ENCODE data around the gene NECTIN1. TPM values are rescaled to one million over a fixed set of nuclear protein-coding genes. Genes with fewer than 3 reads are reported as not detected.

The NECTIN1 gene
- total RNA-seq, 1 experiment from 2014 or later, result 19.9 TPM

- Histone ChIP-seq H3F3A (ENCODE audit: low read length, unreplicated experiment) (no peaks in the 10 kb centered on the region), H3K4me3 (ENCODE audit: low read length) (no peak overlapping the region), H3K36me3 (ENCODE audit: low read depth, low read length) (no peaks in the 10 kb centered on the region), H3K79me2 (ENCODE audit: low read length) (no peaks in the 10 kb centered on the region), H3K27ac (ENCODE audit: low read length) (no peak overlapping the region), H3K4me1 (ENCODE audit: insufficient read depth, low read length) (no peaks in the 10 kb centered on the region), H4K20me1 (ENCODE audit: low read length) (no peaks in the 10 kb centered on the region), H2AFZ (ENCODE audit: low read length) (no peak overlapping the region), H3K9me3 (ENCODE audit: low read length) (no peaks in the 10 kb centered on the region), H3K27me3 (ENCODE audit: low read length) (peaks cover 71% of the 10 kb centered on the region), H3K9me2 (replicated peaks; ENCODE audit: low read length) (no peaks in the 10 kb centered on the region), H3K4me2 (ENCODE audit: low read length) (no peak overlapping the region), H3K9ac (ENCODE audit: low read length) (no peak overlapping the region)
- ATAC-seq, result no peak
- DNase-seq, result no peak
- intact Hi-C loops (cut with micrococcal nuclease), result no loop called here
- BruUV-seq (replicated peaks), result no TSS peak
- TF ChIP-seq CTCF (conservative IDR thresholded peaks at IDR 0.05; ENCODE audit: low read depth, low read length), result no peak
- no peak for TF ChIP-seq EZH2phosphoT487 (IDR thresholded peaks at IDR 0.05; ENCODE audit: borderline replicate concordance, low read length)
- no peak for TF ChIP-seq EZH2 (IDR thresholded peaks at IDR 0.05; ENCODE audit: low read length, unreplicated experiment)
- ChIA-PET POLR2A (ENCODE audit: unreplicated experiment) (no interaction called here), CTCF (no interaction called here)
Measured at GRCh38 chr11:119749006-119749565, 20.1 kb upstream of the NECTIN1 start.

- no peak overlapping the region for H3K4me3 ChIP-seq (ENCODE audit: low read length)
- no peaks in the 10 kb centered on the region for H3K9me2 ChIP-seq (replicated peaks; ENCODE audit: low read length)
- no peak overlapping the region for H2AFZ ChIP-seq (ENCODE audit: low read length)
- H3F3A ChIP-seq (ENCODE audit: low read length, unreplicated experiment), result no peaks in the 10 kb centered on the region
- H3K27me3 ChIP-seq (ENCODE audit: low read length), result peaks cover 60% of the 10 kb centered on the region
- no TSS peak for BruUV-seq (replicated peaks)
- DNase-seq (no peak), ATAC-seq (no peak)
- intact Hi-C loops (cut with micrococcal nuclease), result no loop called here
- no peak overlapping the region for H3K27ac ChIP-seq (ENCODE audit: low read length)
- H3K9me3 ChIP-seq (ENCODE audit: low read length), result no peaks in the 10 kb centered on the region
- POLR2A ChIA-PET (ENCODE audit: unreplicated experiment), result no interaction called here
- no peaks in the 10 kb centered on the region for H3K79me2 ChIP-seq (ENCODE audit: low read length)
- no peak overlapping the region for H3K4me2 ChIP-seq (ENCODE audit: low read length)
- CTCF ChIA-PET, result no interaction called here
- TF ChIP-seq CTCF (conservative IDR thresholded peaks at IDR 0.05; ENCODE audit: low read depth, low read length) (no peak), EZH2 (IDR thresholded peaks at IDR 0.05; ENCODE audit: low read length, unreplicated experiment) (no peak), EZH2phosphoT487 (IDR thresholded peaks at IDR 0.05; ENCODE audit: borderline replicate concordance, low read length) (no peak)
- no peaks in the 10 kb centered on the region for H4K20me1 ChIP-seq (ENCODE audit: low read length)
- no peaks in the 10 kb centered on the region for H3K4me1 ChIP-seq (ENCODE audit: insufficient read depth, low read length)
- no peak overlapping the region for H3K9ac ChIP-seq (ENCODE audit: low read length)
- H3K36me3 ChIP-seq (ENCODE audit: low read depth, low read length), result no peaks in the 10 kb centered on the region
Measured at GRCh38 chr11:119747868-119748660, 19.1 kb upstream of the NECTIN1 start.

Measured in PC-3 (cell line).